Measurements from ENCODE around the gene ZNRF2.

The ZNRF2 gene

GRCh38 chr7:30284298-30285066 is at the start of gene ZNRF2:
Gene ZNRF2, plus strand, starts transcription at chr7:30284597. Its CDS starts 761 bp downstream, at chr7:30285358.
- DNase-seq (ENCODE audit: low read depth in 3 of 3): peak; percentile 94 to 98 (median 98)

GRCh38 chr7:30237271-30237695 is 47.1 kb upstream of the ZNRF2 start:
- no peak for DNase-seq (ENCODE audit: low read depth in 3 of 3)

GRCh38 chr7:30238721-30239441 is 45.5 kb upstream of the ZNRF2 start:
- no peak for DNase-seq (ENCODE audit: low read depth in 3 of 3)

- no peak for DNase-seq (ENCODE audit: low read depth in 3 of 3)
Measured at GRCh38 chr7:30240106-30240800, 44.1 kb upstream of the ZNRF2 start.

GRCh38 chr7:30241767-30242166 is 42.6 kb upstream of the ZNRF2 start:
- no peak for DNase-seq (ENCODE audit: low read depth in 3 of 3)

- DNase-seq (ENCODE audit: low read depth in 3 of 3): no peak
Measured at GRCh38 chr7:30244340-30244739, 40.1 kb upstream of the ZNRF2 start.

GRCh38 chr7:30245913-30246312 is 38.5 kb upstream of the ZNRF2 start:
- no peak for DNase-seq (ENCODE audit: low read depth in 3 of 3)

- DNase-seq (ENCODE audit: low read depth in 3 of 3): no peak
Measured at GRCh38 chr7:30246392-30246791, 38.0 kb upstream of the ZNRF2 start.

- no peak for DNase-seq (ENCODE audit: low read depth in 3 of 3)
Measured at GRCh38 chr7:30247541-30248401, 36.6 kb upstream of the ZNRF2 start.

GRCh38 chr7:30249316-30249715 is 35.1 kb upstream of the ZNRF2 start:
- no peak for DNase-seq (ENCODE audit: low read depth in 3 of 3)

- DNase-seq (ENCODE audit: low read depth in 3 of 3): no peak
Measured at GRCh38 chr7:30249986-30250774, 34.2 kb upstream of the ZNRF2 start.

- no peak for DNase-seq (ENCODE audit: low read depth in 3 of 3)
Measured at GRCh38 chr7:30251708-30252329, 32.6 kb upstream of the ZNRF2 start.

- no peak for DNase-seq (ENCODE audit: low read depth in 3 of 3)
Measured at GRCh38 chr7:30252885-30253795, 31.3 kb upstream of the ZNRF2 start.

GRCh38 chr7:30253796-30254165 is 30.6 kb upstream of the ZNRF2 start:
- DNase-seq (ENCODE audit: low read depth in 3 of 3): no peak

GRCh38 chr7:30254248-30254647 is 30.1 kb upstream of the ZNRF2 start:
- DNase-seq (ENCODE audit: low read depth in 3 of 3): no peak

- no peak for DNase-seq (ENCODE audit: low read depth in 3 of 3)
Measured at GRCh38 chr7:30254717-30255063, 29.7 kb upstream of the ZNRF2 start.

- no peak for DNase-seq (ENCODE audit: low read depth in 3 of 3)
Measured at GRCh38 chr7:30255064-30255769, 29.2 kb upstream of the ZNRF2 start.

- DNase-seq (ENCODE audit: low read depth in 3 of 3): no peak
Measured at GRCh38 chr7:30256349-30256858, 28.0 kb upstream of the ZNRF2 start.
